BLaER1 (cell line): Measurements from ENCODE around the gene RAB3GAP1.
"Not testable (repeated sequence)": the region's sequence is repeated elsewhere in the genome, so short reads cannot be mapped to it uniquely, and the experiment has no call there.

Source experiments
- H3K27ac ChIP-seq: shearing (Covaris generic); formaldehyde crosslinking; 2 replicates; pipeline ENCODE4 v1.8.1; 2022
- H3K27me3 ChIP-seq: shearing (Covaris generic); formaldehyde crosslinking; 2 replicates; pipeline ENCODE4 v1.8.1; 2022
- H3K36me3 ChIP-seq: shearing (Covaris generic); formaldehyde crosslinking; 2 replicates; pipeline ENCODE4 v1.8.1; 2022
- H3K4me1 ChIP-seq: shearing (Covaris generic); formaldehyde crosslinking; 2 replicates; pipeline ENCODE4 v1.8.1; 2022
- H3K4me2 ChIP-seq: shearing (Covaris generic); formaldehyde crosslinking; 2 replicates; pipeline ENCODE4 v1.8.1; 2022
- H3K4me3 ChIP-seq: shearing (Covaris generic); formaldehyde crosslinking; 2 replicates; pipeline ENCODE4 v1.8.1; 2022
- H3K9ac ChIP-seq: shearing (Covaris generic); formaldehyde crosslinking; 2 replicates; pipeline ENCODE4 v1.8.1; 2022
- H3K9me3 ChIP-seq: shearing (Covaris generic); formaldehyde crosslinking; 2 replicates; pipeline ENCODE4 v1.8.1; 2022
- H4K20me1 ChIP-seq: shearing (Covaris generic); formaldehyde crosslinking; 2 replicates; pipeline ENCODE4 v1.8.1; 2022
- Cebpa-rat ChIP-seq: shearing (Covaris generic); IDR thresholded peaks from 2 replicates; pipeline ENCODE4 v1.8.1; 2022

The RAB3GAP1 gene

DNA sequence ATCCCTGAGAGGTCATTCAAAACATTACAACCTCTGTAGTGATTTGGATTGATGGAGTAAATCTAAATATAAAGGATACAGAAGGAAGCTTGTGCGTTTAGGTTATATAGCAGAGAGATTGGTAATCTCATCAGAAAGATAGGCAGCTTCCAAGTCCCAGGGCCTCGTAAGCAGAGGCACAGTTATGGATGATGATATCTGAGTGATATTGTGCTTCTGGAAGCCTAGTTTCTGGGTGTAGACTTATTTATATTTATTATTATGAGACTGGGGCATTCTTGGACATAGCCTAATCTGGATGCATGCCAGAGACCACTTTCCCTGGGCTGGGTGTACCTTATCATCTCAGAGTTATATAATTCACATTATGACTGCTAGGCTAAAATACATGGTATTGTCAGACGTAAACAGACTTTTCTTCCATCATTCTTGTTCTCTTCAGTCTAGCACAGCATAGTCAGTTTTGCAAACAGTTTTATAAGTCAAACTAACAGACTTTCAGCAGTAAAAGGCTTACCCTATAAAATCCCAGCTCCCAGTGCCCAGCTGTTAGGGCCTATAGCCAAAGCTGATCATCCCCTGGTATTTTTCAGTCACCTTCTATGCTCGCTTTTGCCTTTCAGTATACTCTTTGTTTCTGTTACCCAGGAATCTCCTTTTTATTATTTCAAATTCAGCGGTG lies 47.9 kb downstream of the RAB3GAP1 start:
- Histone ChIP-seq H3K4me2 (no peak overlapping the region), H3K36me3 (peaks cover 69% of the 10 kb centered on the region), H3K4me1 (no peaks in the 10 kb centered on the region), H3K4me3 (no peak overlapping the region), H3K9ac (no peak overlapping the region), H3K27me3 (no peaks in the 10 kb centered on the region), H4K20me1 (no peaks in the 10 kb centered on the region), H3K27ac (no peak overlapping the region), H3K9me3 (peaks cover 33% of the 10 kb centered on the region)
- TF ChIP-seq Cebpa-rat: no peak

GRCh38 chr2:135103843-135104242 lies 51.8 kb downstream of the RAB3GAP1 start:
- no peak for TF ChIP-seq Cebpa-rat
- H3K4me1 ChIP-seq: no peaks in the 10 kb centered on the region
- H3K27me3 ChIP-seq: no peaks in the 10 kb centered on the region
- no peak overlapping the region for H3K4me3 ChIP-seq
- H3K27ac ChIP-seq: no peak overlapping the region
- H3K9ac ChIP-seq: no peak overlapping the region
- no peak overlapping the region for H3K4me2 ChIP-seq
- H3K36me3 ChIP-seq: peaks cover 62% of the 10 kb centered on the region
- peaks cover 52% of the 10 kb centered on the region for H3K9me3 ChIP-seq
- H4K20me1 ChIP-seq: no peaks in the 10 kb centered on the region

- Histone ChIP-seq H3K9me3 (peaks cover 52% of the 10 kb centered on the region), H3K36me3 (peaks cover 52% of the 10 kb centered on the region)
- not testable (repeated sequence) for H3K4me2 ChIP-seq, H3K27me3 ChIP-seq, H3K4me3 ChIP-seq, H3K4me1 ChIP-seq, H3K9ac ChIP-seq, H3K27ac ChIP-seq, H4K20me1 ChIP-seq
These were observed 53.6 kb downstream of the RAB3GAP1 start for GRCh38 chr2:135105513-135106316.

DNA sequence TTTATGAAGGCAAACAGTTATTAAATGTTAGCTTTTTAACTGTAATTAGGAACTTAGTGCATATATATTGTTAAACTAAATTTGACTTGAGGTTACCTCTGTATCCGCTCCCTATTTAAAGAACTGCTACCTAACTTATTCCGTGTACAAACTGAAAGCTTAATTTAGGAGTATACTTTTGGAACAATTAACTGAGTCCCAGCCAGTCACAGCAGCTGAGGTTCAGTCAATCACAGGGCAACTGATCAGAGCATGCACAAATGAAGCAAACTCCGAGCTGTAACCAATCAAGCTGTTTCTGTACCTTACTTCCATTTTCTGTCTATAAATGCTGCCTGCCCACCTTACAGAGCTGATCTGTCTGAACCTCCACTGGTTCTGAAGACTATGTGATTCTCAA lies 61.2 kb downstream of the RAB3GAP1 start:
- H3K27ac ChIP-seq: no peak overlapping the region
- no peak overlapping the region for H3K4me2 ChIP-seq
- no peak for TF ChIP-seq Cebpa-rat
- H3K36me3 ChIP-seq: peaks cover 40% of the 10 kb centered on the region
- H4K20me1 ChIP-seq: no peaks in the 10 kb centered on the region; the same call in 1 of the 2 replicates
- no peaks in the 10 kb centered on the region for H3K9me3 ChIP-seq
- H3K9ac ChIP-seq: no peak overlapping the region
- no peak overlapping the region for H3K4me3 ChIP-seq
- H3K27me3 ChIP-seq: no peaks in the 10 kb centered on the region
- H3K4me1 ChIP-seq: no peaks in the 10 kb centered on the region

GRCh38 chr2:135119582-135119981 lies 67.5 kb downstream of the RAB3GAP1 start:
- Histone ChIP-seq H3K9me3 (no peaks in the 10 kb centered on the region), H3K4me3 (no peak overlapping the region), H3K9ac (no peak overlapping the region), H3K4me1 (no peaks in the 10 kb centered on the region), H3K27me3 (no peaks in the 10 kb centered on the region), H3K36me3 (peaks cover 32% of the 10 kb centered on the region), H3K27ac (no peak overlapping the region), H4K20me1 (no peaks in the 10 kb centered on the region), H3K4me2 (no peak overlapping the region)
- TF ChIP-seq Cebpa-rat: no peak

- Histone ChIP-seq H3K4me2 (no peak overlapping the region), H3K4me1 (no peaks in the 10 kb centered on the region), H4K20me1 (no peaks in the 10 kb centered on the region), H3K9me3 (no peaks in the 10 kb centered on the region), H3K4me3 (no peak overlapping the region), H3K36me3 (peaks cover 34% of the 10 kb centered on the region), H3K9ac (no peak overlapping the region), H3K27ac (no peak overlapping the region), H3K27me3 (no peaks in the 10 kb centered on the region)
- TF ChIP-seq Cebpa-rat: no peak
These were observed 69.0 kb downstream of the RAB3GAP1 start for GRCh38 chr2:135121016-135121657.

- not testable (repeated sequence) for H3K27me3 ChIP-seq, H3K9me3 ChIP-seq, H3K4me2 ChIP-seq
These were observed 69.6 kb downstream of the RAB3GAP1 start for GRCh38 chr2:135121658-135122039.

GRCh38 chr2:135124924-135125886 lies 73.1 kb downstream of the RAB3GAP1 start:
- Histone ChIP-seq H3K4me2 (no peak overlapping the region), H3K36me3 (peaks cover 64% of the 10 kb centered on the region), H3K4me3 (no peak overlapping the region), H3K9ac (no peak overlapping the region), H3K27me3 (no peaks in the 10 kb centered on the region), H3K27ac (no peak overlapping the region), H3K9me3 (no peaks in the 10 kb centered on the region), H4K20me1 (no peaks in the 10 kb centered on the region), H3K4me1 (no peaks in the 10 kb centered on the region)
- TF ChIP-seq Cebpa-rat: no peak

More at GRCh38 chr2:135121658-135122039, 69.6 kb downstream of the RAB3GAP1 start:
- not testable (repeated sequence) for H3K9ac ChIP-seq, H3K4me3 ChIP-seq, H3K27ac ChIP-seq, H3K4me1 ChIP-seq, H4K20me1 ChIP-seq
- H3K36me3 ChIP-seq: peaks cover 39% of the 10 kb centered on the region

DNA sequence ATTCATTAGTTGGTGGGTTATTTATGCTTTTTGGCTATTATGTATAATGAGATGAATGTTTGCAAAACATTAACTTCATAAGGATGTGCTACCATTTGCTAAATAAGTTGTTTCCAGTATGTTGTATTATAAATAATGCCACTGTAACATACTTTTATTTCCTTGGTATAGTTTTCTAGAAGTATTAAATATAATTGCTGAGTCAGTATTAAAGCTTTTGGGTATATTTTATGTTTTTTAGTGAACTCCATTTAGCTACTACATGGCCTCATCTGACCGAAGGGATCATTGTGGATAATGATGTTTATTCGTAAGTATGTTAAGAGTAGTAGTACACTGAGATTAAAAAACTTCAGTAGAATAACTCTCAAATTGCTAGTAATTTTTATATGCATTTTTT lies 73.8 kb downstream of the RAB3GAP1 start:
- H4K20me1 ChIP-seq: no peaks in the 10 kb centered on the region
- H3K4me2 ChIP-seq: no peak overlapping the region
- H3K4me3 ChIP-seq: no peak overlapping the region
- H3K27ac ChIP-seq: no peak overlapping the region
- H3K36me3 ChIP-seq: peaks cover 66% of the 10 kb centered on the region
- H3K4me1 ChIP-seq: no peaks in the 10 kb centered on the region
- H3K9ac ChIP-seq: no peak overlapping the region
- H3K9me3 ChIP-seq: no peaks in the 10 kb centered on the region
- TF ChIP-seq Cebpa-rat: no peak
- H3K27me3 ChIP-seq: no peaks in the 10 kb centered on the region
